ENCODE measurements around the gene CFAP97.

DNA sequence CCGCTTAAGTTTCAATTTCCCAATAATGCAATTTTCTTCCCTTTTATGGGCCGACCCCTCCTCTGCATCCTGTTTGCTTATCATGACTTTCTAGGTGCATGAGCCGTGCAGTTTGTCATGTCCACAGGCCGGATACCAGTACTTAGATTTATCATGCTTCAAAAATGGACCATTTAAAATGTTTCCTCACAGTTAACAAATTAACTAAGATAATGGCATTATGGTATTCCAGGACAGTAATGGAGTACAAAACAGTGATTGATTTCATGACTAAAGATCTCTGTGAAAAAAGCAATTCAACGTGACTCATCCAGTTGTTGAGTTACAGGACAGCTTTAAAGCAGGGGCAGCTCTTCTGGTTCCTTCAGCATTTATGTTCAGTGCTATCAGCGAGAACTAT, 28.6 kb upstream of the CFAP97 start:
- TF ChIP-seq, protein P1, sequence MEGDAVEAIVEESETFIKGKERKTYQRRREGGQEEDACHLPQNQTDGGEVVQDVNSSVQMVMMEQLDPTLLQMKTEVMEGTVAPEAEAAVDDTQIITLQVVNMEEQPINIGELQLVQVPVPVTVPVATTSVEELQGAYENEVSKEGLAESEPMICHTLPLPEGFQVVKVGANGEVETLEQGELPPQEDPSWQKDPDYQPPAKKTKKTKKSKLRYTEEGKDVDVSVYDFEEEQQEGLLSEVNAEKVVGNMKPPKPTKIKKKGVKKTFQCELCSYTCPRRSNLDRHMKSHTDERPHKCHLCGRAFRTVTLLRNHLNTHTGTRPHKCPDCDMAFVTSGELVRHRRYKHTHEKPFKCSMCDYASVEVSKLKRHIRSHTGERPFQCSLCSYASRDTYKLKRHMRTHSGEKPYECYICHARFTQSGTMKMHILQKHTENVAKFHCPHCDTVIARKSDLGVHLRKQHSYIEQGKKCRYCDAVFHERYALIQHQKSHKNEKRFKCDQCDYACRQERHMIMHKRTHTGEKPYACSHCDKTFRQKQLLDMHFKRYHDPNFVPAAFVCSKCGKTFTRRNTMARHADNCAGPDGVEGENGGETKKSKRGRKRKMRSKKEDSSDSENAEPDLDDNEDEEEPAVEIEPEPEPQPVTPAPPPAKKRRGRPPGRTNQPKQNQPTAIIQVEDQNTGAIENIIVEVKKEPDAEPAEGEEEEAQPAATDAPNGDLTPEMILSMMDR (IDR thresholded peaks at IDR 0.05; ENCODE audit: low read depth, low read length), result no peak
- no peak for TF ChIP-seq EZH2phosphoT487 (IDR thresholded peaks at IDR 0.05; ENCODE audit: low read depth)
